Measurements from ENCODE around the gene ZNF587.

ZNF587 gene

GRCh38 chr19:57803594-57804325 is 45.9 kb upstream of the ZNF587 start:
- TF ChIP-seq TEAD4 (IDR thresholded peaks at IDR 0.05) (no peak), USF1 (IDR thresholded peaks at IDR 0.05) (no peak), TAF1 (IDR thresholded peaks at IDR 0.05; ENCODE audit: low read depth) (peak; percentile 32; the same call in 1 of the 2 replicates)

- TF ChIP-seq CREB1 (IDR thresholded peaks at IDR 0.05; ENCODE audit: low read depth) (no peak), TCF12 (IDR thresholded peaks at IDR 0.05; ENCODE audit: low read depth) (no peak), TAF1 (IDR thresholded peaks at IDR 0.05; ENCODE audit: low read depth) (no peak), CEBPB (IDR thresholded peaks at IDR 0.05) (no peak), NFIC (IDR thresholded peaks at IDR 0.05) (no peak), EP300 (IDR thresholded peaks at IDR 0.05; ENCODE audit: borderline replicate concordance) (no peak), REST (IDR thresholded peaks at IDR 0.05; ENCODE audit: low read depth) (no peak), RAD21 (IDR thresholded peaks at IDR 0.05; ENCODE audit: low read depth) (no peak), TEAD4 (IDR thresholded peaks at IDR 0.05) (no peak), ZBTB7A (IDR thresholded peaks at IDR 0.05; ENCODE audit: low read depth) (no peak), FOXM1 (IDR thresholded peaks at IDR 0.05; ENCODE audit: borderline replicate concordance, low read depth) (no peak), MAX (IDR thresholded peaks at IDR 0.05) (no peak), YY1 (IDR thresholded peaks at IDR 0.05; ENCODE audit: low read depth) (no peak), EGR1 (IDR thresholded peaks at IDR 0.05) (no peak), USF1 (IDR thresholded peaks at IDR 0.05) (no peak)
Observed at GRCh38 chr19:57807541-57807940, 42.1 kb upstream of the ZNF587 start.

- no peak for TF ChIP-seq TCF12 (IDR thresholded peaks at IDR 0.05; ENCODE audit: low read depth)
- TF ChIP-seq EP300 (IDR thresholded peaks at IDR 0.05; ENCODE audit: borderline replicate concordance) = no peak
- no peak for TF ChIP-seq TEAD4 (IDR thresholded peaks at IDR 0.05)
- no peak for TF ChIP-seq FOXM1 (IDR thresholded peaks at IDR 0.05; ENCODE audit: borderline replicate concordance, low read depth)
- TF ChIP-seq MAX (IDR thresholded peaks at IDR 0.05) = no peak
- no peak for TF ChIP-seq NFIC (IDR thresholded peaks at IDR 0.05)
- TF ChIP-seq TAF1 (IDR thresholded peaks at IDR 0.05; ENCODE audit: low read depth) = no peak
Observed at GRCh38 chr19:57812226-57812625, 37.4 kb upstream of the ZNF587 start.

GRCh38 chr19:57813919-57814504 is 35.6 kb upstream of the ZNF587 start:
- no peak for TF ChIP-seq EGR1 (IDR thresholded peaks at IDR 0.05)
- no peak for TF ChIP-seq USF1 (IDR thresholded peaks at IDR 0.05)
- no peak for TF ChIP-seq MAX (IDR thresholded peaks at IDR 0.05)
- no peak for TF ChIP-seq ZBTB7A (IDR thresholded peaks at IDR 0.05; ENCODE audit: low read depth)
- no peak for TF ChIP-seq CEBPB (IDR thresholded peaks at IDR 0.05)
- no peak for TF ChIP-seq TAF1 (IDR thresholded peaks at IDR 0.05; ENCODE audit: low read depth)
- TF ChIP-seq YY1 (IDR thresholded peaks at IDR 0.05; ENCODE audit: low read depth) = no peak
- TF ChIP-seq NFIC (IDR thresholded peaks at IDR 0.05) = no peak
- TF ChIP-seq CREB1 (IDR thresholded peaks at IDR 0.05; ENCODE audit: low read depth) = no peak
- TF ChIP-seq TCF12 (IDR thresholded peaks at IDR 0.05; ENCODE audit: low read depth) = no peak
- no peak for TF ChIP-seq RAD21 (IDR thresholded peaks at IDR 0.05; ENCODE audit: low read depth)
- TF ChIP-seq TEAD4 (IDR thresholded peaks at IDR 0.05) = no peak
- TF ChIP-seq REST (IDR thresholded peaks at IDR 0.05; ENCODE audit: low read depth) = no peak
- TF ChIP-seq FOXM1 (IDR thresholded peaks at IDR 0.05; ENCODE audit: borderline replicate concordance, low read depth) = no peak
- no peak for TF ChIP-seq EP300 (IDR thresholded peaks at IDR 0.05; ENCODE audit: borderline replicate concordance)
